OCI-LY7 (cell line): ENCODE measurements around the gene AHSG. TPM values are rescaled to one million over a fixed set of nuclear protein-coding genes. Genes with fewer than 3 reads are reported as not detected.

Experiments
- BruUV-seq: library from RNA; stranded (reverse); fragments of 400-500 nt; replicated peaks from 2 replicates; lab custom pipeline; 2021; lab: Mats Ljungman, UMichigan
- CTCF ChIA-PET: fragments of 300-600 bp; sonication (Branson Sonifier 250); formaldehyde crosslinking; loops from one replicate; lab custom pipeline; 2022; ENCODE audit warnings: antibody characterized with exemption; ENCODE audit not compliant: unreplicated experiment; lab: Charles Lee
- POLR2A ChIA-PET: fragments of 300-600 bp; sonication (Branson Sonifier 250); formaldehyde crosslinking; loops from one replicate; lab custom pipeline; 2022; ENCODE audit warnings: antibody characterized with exemption; lab: Charles Lee
- DNase-seq: peaks from one replicate; pipeline ENCODE4 v3.0.0-alpha.2; 2015; ENCODE audit warnings: low spot score
- H2AFZ ChIP-seq: fragments of 200-600 bp; sonication (generic), shearing (Covaris generic); 2 replicates; pipeline ENCODE4 v1.6.1; 2014; ENCODE audit warnings: mild to moderate bottlenecking, antibody characterized with exemption, low read length, moderate library complexity
- H3K27ac ChIP-seq: fragments of 200-600 bp; sonication (generic); 2 replicates; pipeline ENCODE4 v1.5.1; 2014; ENCODE audit warnings: mixed run types, low read depth, mild to moderate bottlenecking, moderate library complexity, low read length, inconsistent platforms; ENCODE audit not compliant: poor library complexity, severe bottlenecking
- H3K36me3 ChIP-seq: fragments of 200-600 bp; sonication (generic); 2 replicates; pipeline ENCODE4 v1.6.1; 2014; ENCODE audit warnings: mild to moderate bottlenecking, antibody characterized with exemption, low read length, moderate library complexity, mixed read lengths; ENCODE audit not compliant: insufficient read depth
- H3K4me1 ChIP-seq: fragments of 200-600 bp; sonication (generic); 2 replicates; pipeline ENCODE4 v1.5.1; 2014; ENCODE audit warnings: mild to moderate bottlenecking, low read length; ENCODE audit not compliant: insufficient read depth, poor library complexity, severe bottlenecking
- H3K4me2 ChIP-seq: fragments of 200-600 bp; sonication (generic); 2 replicates; pipeline ENCODE4 v1.6.1; 2014; ENCODE audit warnings: mild to moderate bottlenecking, low read length
- H3K4me3 ChIP-seq: fragments of 200-600 bp; sonication (generic); 2 replicates; pipeline ENCODE4 v1.5.1; 2014; ENCODE audit warnings: mild to moderate bottlenecking, low read depth, low read length; ENCODE audit not compliant: poor library complexity, severe bottlenecking
- H3K79me2 ChIP-seq: fragments of 200-600 bp; sonication (generic); 2 replicates; pipeline ENCODE4 v1.6.1; 2016; ENCODE audit warnings: low read depth, mild to moderate bottlenecking, low read length, moderate library complexity, mixed read lengths; ENCODE audit not compliant: insufficient read depth
- H3K9me2 ChIP-seq: fragments of 200-600 bp; sonication (generic); 2 replicates; pipeline ENCODE4 v1.6.1; 2016; ENCODE audit warnings: mild to moderate bottlenecking, low read length, mixed read lengths; ENCODE audit not compliant: insufficient read depth
- H3K9me3 ChIP-seq: fragments of 200-600 bp; sonication (generic); 2 replicates; pipeline ENCODE4 v1.6.1; 2014; ENCODE audit warnings: mild to moderate bottlenecking, mixed run types, low read length, mixed read lengths
- H4K20me1 ChIP-seq: fragments of 200-600 bp; sonication (generic); 2 replicates; pipeline ENCODE4 v1.6.1; 2014; ENCODE audit warnings: mild to moderate bottlenecking, antibody characterized with exemption, low read length, moderate library complexity, mixed read lengths; ENCODE audit not compliant: insufficient read depth
- CTCF ChIP-seq: fragments of 200-600 bp; sonication (generic); conservative IDR thresholded peaks from 2 replicates; pipeline ENCODE4 v1.5.1; 2014; ENCODE audit warnings: mild to moderate bottlenecking, antibody characterized with exemption, low read length, moderate library complexity, mixed read lengths
- EZH2phosphoT487 ChIP-seq: fragments of 200-600 bp; sonication (generic); IDR thresholded peaks from 2 replicates; pipeline ENCODE4 v1.6.1; 2018; ENCODE audit warnings: low read depth, borderline replicate concordance, mild to moderate bottlenecking, mixed run types, antibody characterized with exemption, low read length, moderate library complexity, mixed read lengths
- intact Hi-C: fragments of 100-400 bp; cut with micrococcal nuclease; formaldehyde crosslinking; loops from one replicate; pipeline ENCODE4 v1.10.0; 2022; ENCODE audit not compliant: unreplicated experiment
- total RNA-seq, 2 experiments: library from RNA; depleted of rRNA in 1 of 2; stranded (reverse); fragments of >200 nt in 1 of 2; shearing (Covaris generic) in 1 of 2; gene quantifications; 2 replicates each; pipeline ENCODE4 v1.2.3, GENCODE V29; 2014 to 2022

AHSG gene
- total RNA-seq, 2 experiments from 2014 or later: not detected

GRCh38 chr3:186599785-186600166 is 13.1 kb upstream of the AHSG start:
- no peak for DNase-seq
- Histone ChIP-seq H3K9me3 (no peaks in the 10 kb centered on the region), H3K4me3 (no peak overlapping the region), H3K27ac (no peak overlapping the region), H3K9me2 (no peaks in the 10 kb centered on the region), H3K79me2 (no peaks in the 10 kb centered on the region), H3K36me3 (no peaks in the 10 kb centered on the region), H4K20me1 (no peaks in the 10 kb centered on the region), H3K4me1 (no peaks in the 10 kb centered on the region), H3K4me2 (no peak overlapping the region), H2AFZ (no peak overlapping the region)
- no peak for TF ChIP-seq CTCF
- CTCF ChIA-PET: no interaction called here
- POLR2A ChIA-PET: interaction anchor here (1.2 kb wide), 1 partner anchor 48 kb away, joined by 3 read pairs; no protein-coding TSS in a partner anchor
- no TSS peak for BruUV-seq
- intact Hi-C loops: no loop called here

- no peak overlapping the region for H3K27ac ChIP-seq
- no peaks in the 10 kb centered on the region for H4K20me1 ChIP-seq
- ChIA-PET POLR2A (interaction anchor here (0.9 kb wide), 1 partner anchor 103 kb away, joined by 3 read pairs; no protein-coding TSS in a partner anchor), CTCF (no interaction called here)
- intact Hi-C loops: no loop called here
- no TSS peak for BruUV-seq
- no peak overlapping the region for H3K4me3 ChIP-seq
- TF ChIP-seq CTCF: no peak
- no peak for TF ChIP-seq EZH2phosphoT487
- no peaks in the 10 kb centered on the region for H3K9me2 ChIP-seq
- no peak for DNase-seq
- no peak overlapping the region for H3K4me2 ChIP-seq
- no peaks in the 10 kb centered on the region for H3K9me3 ChIP-seq
- no peaks in the 10 kb centered on the region for H3K36me3 ChIP-seq
- no peak overlapping the region for H2AFZ ChIP-seq
- no peaks in the 10 kb centered on the region for H3K79me2 ChIP-seq
- H3K4me1 ChIP-seq: no peaks in the 10 kb centered on the region
These were observed 12.0 kb upstream of the AHSG start for GRCh38 chr3:186600896-186601295.

- Histone ChIP-seq H3K4me2 (no peak overlapping the region), H3K9me2 (no peaks in the 10 kb centered on the region), H3K9me3 (no peaks in the 10 kb centered on the region), H4K20me1 (no peaks in the 10 kb centered on the region), H3K4me3 (no peak overlapping the region), H3K79me2 (no peaks in the 10 kb centered on the region), H3K27ac (no peak overlapping the region), H3K4me1 (no peaks in the 10 kb centered on the region), H2AFZ (no peak overlapping the region), H3K36me3 (no peaks in the 10 kb centered on the region)
- intact Hi-C loops: no loop called here
- BruUV-seq: no TSS peak
- DNase-seq: no peak
- ChIA-PET CTCF (interaction anchor here (0.7 kb wide), 1 partner anchor 12 kb away, joined by 3 read pairs; no protein-coding TSS in a partner anchor), POLR2A (no interaction called here)
- no peak for TF ChIP-seq EZH2phosphoT487
- TF ChIP-seq CTCF: no peak
These were observed 9.7 kb upstream of the AHSG start for GRCh38 chr3:186603159-186603558.
